ENCODE data around the gene PPM1H. TPM values are rescaled to one million over a fixed set of nuclear protein-coding genes. Genes with fewer than 3 reads are reported as not detected.

Gene PPM1H
- total and polyA plus RNA-seq, 10 of the 15 experiments (the other 5 are each of a cell fraction or from before 2014, with no cell fraction given): 0.11 to 0.83 (median 0.49) TPM

DNA sequence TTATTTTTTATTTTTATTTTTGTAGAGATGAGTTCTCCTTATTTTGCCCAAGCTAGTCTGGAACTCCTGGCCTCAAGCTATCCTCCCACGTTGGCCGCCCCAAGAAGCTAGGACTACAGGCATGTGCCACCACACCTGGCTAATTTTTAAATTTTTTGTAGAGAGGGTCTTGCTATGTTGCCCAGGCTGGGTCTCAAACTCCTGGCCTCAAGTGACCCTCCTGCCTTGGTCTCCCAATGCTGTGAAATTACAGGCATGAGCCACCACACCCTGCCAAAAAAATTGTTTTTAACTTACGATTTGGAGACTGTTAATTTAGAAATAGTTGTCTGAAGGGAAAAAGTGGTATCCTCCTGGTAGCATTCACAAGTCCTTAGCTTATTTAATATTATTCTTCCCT, 120.7 kb downstream of the PPM1H start:
- H3K4me1 ChIP-seq (ENCODE audit: control insufficient read depth, insufficient read depth, low read length): no peaks in the 10 kb centered on the region
- RAD21 ChIA-PET (ENCODE audit: unreplicated experiment): interaction anchor here (1.8 to 3.3 kb wide), 2 partner anchors 17 to 376 kb away, joined by 6 to 14 read pairs; no protein-coding TSS in a partner anchor
- H4K20me1 ChIP-seq (ENCODE audit: control insufficient read depth, insufficient read depth): no peaks in the 10 kb centered on the region
- BruUV-seq (replicated peaks): no TSS peak
- no peak overlapping the region for H3K4me3 ChIP-seq
- no peak for TF ChIP-seq MYC (IDR thresholded peaks at IDR 0.05; ENCODE audit: insufficient read depth, insufficient read length, insufficient replicate concordance, low read length, severe bottlenecking)
- no peak for TF ChIP-seq CBFB (IDR thresholded peaks at IDR 0.05; ENCODE audit: low read depth)
- no peak for TF ChIP-seq LARP7 (IDR thresholded peaks at IDR 0.05)
- TF ChIP-seq, protein P1, sequence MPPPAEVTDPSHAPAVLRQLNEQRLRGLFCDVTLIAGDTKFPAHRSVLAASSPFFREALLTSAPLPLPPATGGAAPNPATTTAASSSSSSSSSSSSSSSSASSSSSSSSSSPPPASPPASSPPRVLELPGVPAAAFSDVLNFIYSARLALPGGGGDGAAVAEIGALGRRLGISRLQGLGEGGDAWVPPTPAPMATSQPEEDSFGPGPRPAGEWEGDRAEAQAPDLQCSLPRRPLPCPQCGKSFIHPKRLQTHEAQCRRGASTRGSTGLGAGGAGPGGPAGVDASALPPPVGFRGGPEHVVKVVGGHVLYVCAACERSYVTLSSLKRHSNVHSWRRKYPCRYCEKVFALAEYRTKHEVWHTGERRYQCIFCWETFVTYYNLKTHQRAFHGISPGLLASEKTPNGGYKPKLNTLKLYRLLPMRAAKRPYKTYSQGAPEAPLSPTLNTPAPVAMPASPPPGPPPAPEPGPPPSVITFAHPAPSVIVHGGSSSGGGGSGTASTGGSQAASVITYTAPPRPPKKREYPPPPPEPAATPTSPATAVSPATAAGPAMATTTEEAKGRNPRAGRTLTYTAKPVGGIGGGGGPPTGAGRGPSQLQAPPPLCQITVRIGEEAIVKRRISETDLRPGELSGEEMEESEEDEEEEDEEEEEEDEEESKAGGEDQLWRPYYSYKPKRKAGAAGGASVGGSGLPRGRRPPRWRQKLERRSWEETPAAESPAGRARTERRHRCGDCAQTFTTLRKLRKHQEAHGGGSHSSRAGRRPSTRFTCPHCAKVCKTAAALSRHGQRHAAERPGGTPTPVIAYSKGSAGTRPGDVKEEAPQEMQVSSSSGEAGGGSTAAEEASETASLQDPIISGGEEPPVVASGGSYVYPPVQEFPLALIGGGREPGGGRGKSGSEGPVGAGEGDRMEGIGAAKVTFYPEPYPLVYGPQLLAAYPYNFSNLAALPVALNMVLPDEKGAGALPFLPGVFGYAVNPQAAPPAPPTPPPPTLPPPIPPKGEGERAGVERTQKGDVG (CRISPR knock-in tag; IDR thresholded peaks at IDR 0.05): no peak
- no peak for TF ChIP-seq HDAC6 (IDR thresholded peaks at IDR 0.05; ENCODE audit: unreplicated experiment)
- TF ChIP-seq MEF2B (IDR thresholded peaks at IDR 0.05; ENCODE audit: partially characterized antibody, poor library complexity, severe bottlenecking): no peak
- TF ChIP-seq POU2F2 (IDR thresholded peaks at IDR 0.05; ENCODE audit: borderline replicate concordance, low read depth, low read length): no peak
- no peak for TF ChIP-seq EED (IDR thresholded peaks at IDR 0.05; ENCODE audit: low read depth)
- no peak for TF ChIP-seq CHD2 (IDR thresholded peaks at IDR 0.05; ENCODE audit: borderline replicate concordance, low read depth, low read length)
- no peak for TF ChIP-seq SMAD5 (IDR thresholded peaks at IDR 0.05; ENCODE audit: low read depth)
- H3K27me3 ChIP-seq (replicated peaks in 1 of 2; ENCODE audit: control insufficient read depth in 2 of 2, insufficient read depth in 2 of 2, low read length in 1 of 2): peaks cover 0 to 3% of the 10 kb centered on the region in 2 experiments; a peak in 1 of 4 replicates
- no peaks in the 10 kb centered on the region for H3K36me3 ChIP-seq (ENCODE audit: control insufficient read depth in 2 of 2, insufficient read depth in 2 of 2, low read length in 1 of 2)
- in situ Hi-C loops (cut with MboI) (no loop called here), intact Hi-C loops (cut with micrococcal nuclease; ENCODE audit: unreplicated experiment) (loop anchor here (5.0 kb wide), 2 partner anchors 253 to 377 kb away; no protein-coding TSS in a partner anchor)
- CTCF ChIA-PET: interaction anchor here (0.6 to 5.1 kb wide), 16 partner anchors 8 to 457 kb away, joined by 3 to 63 read pairs (median 10); no protein-coding TSS in a partner anchor
- H3K79me2 ChIP-seq (ENCODE audit: control insufficient read depth, insufficient read depth, low read length): no peaks in the 10 kb centered on the region
- ATAC-seq (no peak), DNase-seq (ENCODE audit: low read depth, low spot score) (no peak), FAIRE-seq (no peak)
- H3K27ac ChIP-seq (ENCODE audit: control insufficient read depth, insufficient read depth): no peak overlapping the region
- POLR2A ChIA-PET: no interaction called here
- SMC1A ChIA-PET (ENCODE audit: uncharacterized antibody, unreplicated experiment): interaction anchor here (0.9 to 2.6 kb wide), 6 partner anchors 11 to 376 kb away, joined by 3 to 14 read pairs (median 7); no protein-coding TSS in a partner anchor
- 62% methylated on average over 3 of the region's 3 CpGs for WGBS (ENCODE audit: insufficient coverage, insufficient replicate concordance, low lambda C conversion rate, missing lambda C conversion rate)
- no peak overlapping the region for H3K4me2 ChIP-seq (ENCODE audit: control insufficient read depth, insufficient read depth)
- H3K9ac ChIP-seq (ENCODE audit: control insufficient read depth, insufficient read depth, low read length): no peak overlapping the region
- no peaks in the 10 kb centered on the region for H3K9me3 ChIP-seq (replicated peaks; ENCODE audit: control insufficient read depth, insufficient read depth, low read length)
- no peak overlapping the region for H2AFZ ChIP-seq (ENCODE audit: control insufficient read depth, low read depth, low read length)

Data from GM12878 (cell line).